Inflammatory macrophage (primary cell): ENCODE results near the gene PLEKHN1.
"Not testable (repeated sequence)": the region's sequence is repeated elsewhere in the genome, so short reads cannot be mapped to it uniquely, and the experiment has no call there.

Source experiments
- DNase-seq, 2 donors: peaks; one replicate each; pipeline ENCODE4 v3.0.0-alpha.2; 2020 to 2022

Gene PLEKHN1

DNA sequence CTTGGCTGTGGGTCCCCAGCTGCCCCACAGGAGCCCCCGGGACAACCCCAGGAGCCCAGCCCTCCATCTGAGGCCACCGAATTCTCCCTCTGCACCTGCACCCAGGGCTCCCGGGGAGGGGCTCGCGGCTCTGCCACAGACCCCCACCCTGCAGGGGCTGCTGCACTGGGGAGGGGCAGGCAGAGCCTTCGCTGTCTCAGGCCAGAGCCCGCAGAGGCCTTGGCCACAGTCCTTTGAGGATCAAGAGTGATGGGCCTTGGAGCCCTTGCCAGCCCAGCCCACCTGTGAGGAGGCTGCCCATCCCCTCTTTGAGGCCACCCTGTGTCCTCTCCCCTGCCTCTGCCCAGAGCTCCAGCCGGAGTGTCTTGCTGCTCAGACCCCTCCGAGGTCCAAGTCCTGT, 9.1 kb downstream of the PLEKHN1 start:
- no peak for DNase-seq

GRCh38 chr1:975896-976683, 9.8 kb downstream of the PLEKHN1 start:
- DNase-seq: peak; percentile 51 to 64

GRCh38 chr1:976791-977190, 10.5 kb downstream of the PLEKHN1 start:
- not testable (repeated sequence) for DNase-seq

DNA sequence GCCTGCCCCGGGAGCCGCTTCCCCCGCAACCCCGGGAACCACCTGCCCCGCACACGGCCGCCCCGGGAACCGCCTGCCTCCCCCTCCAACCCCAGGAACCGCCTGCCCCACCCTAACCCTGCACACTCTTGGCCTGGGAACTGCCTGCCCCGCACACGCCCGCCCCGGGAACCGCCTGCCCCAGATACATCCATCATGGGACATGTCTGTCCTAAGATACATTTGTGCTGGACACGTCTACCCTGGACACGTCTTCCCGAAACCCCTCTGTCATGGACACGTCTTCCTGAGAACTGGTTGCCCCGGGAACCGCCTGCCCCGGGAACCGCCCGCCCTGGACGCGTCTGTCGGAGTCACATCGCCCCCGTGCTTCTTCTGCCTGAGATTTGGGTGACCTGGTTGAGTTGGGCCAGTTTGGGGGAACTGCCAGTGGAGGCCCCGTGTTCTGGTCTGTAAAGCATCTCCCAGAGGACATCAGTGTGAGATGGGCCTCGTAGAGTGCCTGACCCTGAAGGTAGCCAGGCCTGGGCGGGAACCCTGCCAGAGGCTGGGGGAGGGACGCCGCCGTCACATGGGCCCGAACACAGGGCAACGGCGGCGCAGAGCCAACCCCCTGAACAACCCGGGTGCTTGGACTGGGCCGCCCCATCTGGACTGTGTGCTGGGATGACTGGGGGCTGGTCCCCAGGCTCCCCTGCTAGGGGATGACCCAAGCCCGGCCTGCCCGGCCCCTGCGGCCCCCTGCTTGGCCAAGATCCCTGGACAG, 12.0 kb downstream of the PLEKHN1 start:
- DNase-seq: no peak

- no peak for DNase-seq
Observed at GRCh38 chr1:978835-979743, 12.8 kb downstream of the PLEKHN1 start.

- DNase-seq: no peak
Observed at GRCh38 chr1:979744-980072, 13.4 kb downstream of the PLEKHN1 start.

- DNase-seq: no peak
Observed at GRCh38 chr1:980137-980571, 13.9 kb downstream of the PLEKHN1 start.

GRCh38 chr1:980602-981395, 14.5 kb downstream of the PLEKHN1 start:
- DNase-seq: no peak

- DNase-seq: no peak
Observed at GRCh38 chr1:981491-981954, 15.2 kb downstream of the PLEKHN1 start.

DNA sequence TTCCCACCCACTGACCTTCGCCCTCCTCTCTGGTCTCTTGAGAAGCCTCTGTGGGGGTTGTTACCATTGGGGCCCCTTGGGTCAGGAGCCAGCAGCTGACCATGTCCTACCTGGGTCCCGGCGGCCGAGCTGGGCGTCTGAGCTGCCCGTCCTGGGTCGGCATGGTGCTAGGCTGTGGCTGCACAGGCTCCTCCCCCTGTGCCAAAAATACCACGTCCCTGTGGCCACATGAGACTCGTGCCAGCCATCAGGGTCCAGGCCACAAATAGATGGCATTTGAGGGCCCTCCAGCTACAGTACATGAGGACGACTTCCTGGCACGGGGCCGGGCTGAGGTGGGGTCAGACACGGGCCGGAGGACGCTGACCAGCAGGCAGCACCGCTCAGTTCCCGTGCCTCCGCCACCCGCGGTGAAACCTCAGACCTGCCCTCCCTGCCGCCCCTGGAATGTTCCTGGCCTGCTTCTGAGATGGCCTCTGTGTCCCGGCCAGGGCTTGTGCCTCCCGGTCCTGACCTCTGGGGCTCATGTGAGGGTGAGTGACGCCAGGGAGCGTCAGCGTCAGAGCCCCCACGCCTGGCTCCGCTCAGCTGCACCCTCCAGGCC, 15.8 kb downstream of the PLEKHN1 start, which contains the start of gene PERM1:
TSS of gene PERM1 (minus strand) at position 139 of the 604 bp plus-strand sequence. CDS start 1,064 bp downstream, outside the sequence.
- no peak for DNase-seq

DNA sequence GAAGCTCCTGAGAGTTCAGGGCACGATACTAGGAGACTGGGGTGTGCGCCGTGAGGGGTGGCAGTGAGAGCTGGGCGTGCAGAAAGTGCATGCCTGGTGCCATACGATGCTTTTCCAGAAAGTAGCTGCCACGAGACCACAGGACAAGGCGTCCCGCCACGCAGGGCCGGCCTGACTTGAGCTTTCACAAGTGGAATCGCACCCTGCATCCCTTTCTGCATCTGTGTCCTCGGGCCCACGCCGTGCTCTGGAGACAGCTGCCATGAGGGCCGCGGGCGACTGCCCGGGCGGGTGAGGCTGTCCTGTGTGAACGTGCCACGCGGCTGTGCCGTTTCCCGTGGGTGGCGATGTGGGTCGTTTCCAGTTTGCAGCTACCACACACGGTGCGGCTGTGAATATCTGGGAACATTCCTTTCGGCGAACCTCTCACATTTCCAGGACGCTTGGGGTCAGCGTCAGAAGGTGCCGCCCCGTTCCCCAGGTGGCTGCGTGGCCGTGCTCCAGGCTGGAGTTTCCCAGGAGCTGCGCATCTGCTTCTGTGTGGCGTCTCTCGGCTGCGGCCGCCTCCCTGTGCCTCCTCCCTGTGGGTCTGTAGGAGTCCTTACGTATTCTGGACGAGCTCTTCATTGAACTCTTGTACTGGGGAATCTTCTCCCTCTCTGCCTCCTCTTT, 16.6 kb downstream of the PLEKHN1 start:
- DNase-seq: no peak

DNA sequence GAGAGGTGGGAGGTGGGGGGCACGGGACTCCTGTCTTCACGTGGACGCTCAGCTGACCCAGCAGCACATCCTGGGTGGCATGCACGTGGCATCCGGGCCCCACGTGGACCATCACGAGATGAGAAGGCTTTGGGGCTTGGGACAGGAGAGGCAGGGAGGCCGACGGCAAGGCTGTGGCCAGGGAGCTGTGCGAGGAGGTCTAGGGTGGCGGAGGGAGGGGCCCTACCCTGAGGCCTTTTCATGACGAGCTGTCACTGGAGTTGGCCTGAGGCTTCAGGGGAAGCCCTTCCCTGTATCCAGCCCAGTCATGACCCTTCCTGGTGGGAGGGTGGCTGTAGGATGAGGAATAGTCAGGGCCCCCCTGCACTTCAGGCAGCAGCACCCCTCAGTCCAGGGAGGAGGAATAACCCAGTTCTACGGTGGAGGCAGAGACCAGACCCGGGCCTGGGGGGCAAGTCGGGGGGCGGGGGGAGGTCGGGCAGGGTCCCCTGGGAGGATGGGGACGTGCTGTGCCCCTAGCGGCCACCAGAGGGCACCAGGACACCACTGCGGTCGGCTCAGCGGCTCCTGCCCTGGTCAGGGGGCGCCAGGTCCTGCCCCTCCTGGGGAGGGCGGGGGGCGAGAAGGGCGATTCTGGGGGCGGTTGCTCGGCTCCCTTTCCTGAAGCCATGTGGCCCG, 17.7 kb downstream of the PLEKHN1 start:
- DNase-seq: no peak

- no peak for DNase-seq
Observed at GRCh38 chr1:984476-984814, 18.2 kb downstream of the PLEKHN1 start.

DNA sequence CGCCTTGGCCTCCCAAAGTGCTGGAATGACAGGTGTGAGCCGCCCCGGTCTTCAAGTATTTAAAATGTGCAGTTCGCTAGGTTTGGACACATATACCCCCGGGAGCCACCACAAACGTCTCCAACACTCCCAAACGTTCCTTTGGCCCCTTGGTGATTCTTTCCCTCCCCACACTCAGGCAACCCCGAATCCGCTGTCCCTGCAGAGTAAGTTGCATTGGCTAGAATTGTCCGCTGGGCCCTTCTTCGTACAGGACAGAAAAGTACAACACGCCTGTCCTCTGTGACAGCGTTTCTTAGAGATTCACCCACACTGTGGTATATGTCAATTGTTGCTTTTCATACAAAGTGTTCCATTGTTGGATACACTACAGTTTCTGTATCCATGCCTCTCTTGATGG, 18.8 kb downstream of the PLEKHN1 start:
- no peak for DNase-seq

GRCh38 chr1:988061-988460, 21.8 kb downstream of the PLEKHN1 start:
- DNase-seq: not testable (repeated sequence)

DNA sequence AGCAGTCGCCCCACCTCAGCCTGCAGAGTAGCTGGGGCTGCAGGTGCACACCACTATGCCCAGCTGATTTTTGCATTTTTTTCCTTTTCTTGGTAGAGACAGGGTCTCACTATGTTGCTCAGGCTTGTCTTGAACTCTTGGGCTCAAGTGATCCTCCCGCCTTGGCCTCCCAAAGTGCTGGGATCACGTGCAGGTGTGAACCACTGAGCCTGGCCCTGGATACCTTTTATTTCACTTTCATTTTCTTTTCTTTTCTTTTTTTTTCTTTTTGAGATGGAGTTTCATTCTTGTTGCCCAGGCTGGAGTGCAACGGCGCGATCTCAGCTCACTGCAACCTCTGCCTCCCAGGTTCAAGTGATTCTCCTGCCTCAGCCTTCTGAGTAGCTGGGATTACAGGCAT, 25.0 kb downstream of the PLEKHN1 start:
- not testable (repeated sequence) for DNase-seq

DNA sequence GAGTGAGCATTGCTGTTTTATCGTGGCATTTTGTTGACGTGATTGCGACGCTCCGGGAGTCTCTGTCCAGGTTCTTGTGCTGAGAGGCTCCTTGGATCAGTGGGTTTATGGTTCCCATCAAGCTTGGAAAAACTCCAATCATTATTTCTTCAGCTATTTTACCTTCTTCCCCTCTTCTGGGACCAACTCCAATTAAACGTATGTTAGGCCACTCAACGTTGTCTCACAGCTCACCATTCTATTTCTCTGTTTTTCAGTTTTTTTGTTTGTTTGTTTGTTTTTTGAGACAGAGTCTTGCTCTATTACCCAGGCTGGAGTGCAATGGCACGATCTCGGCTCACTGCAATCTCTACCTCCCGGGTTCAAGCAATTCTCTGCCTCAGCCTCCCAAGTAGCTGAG, 25.6 kb downstream of the PLEKHN1 start:
- no peak for DNase-seq

- DNase-seq: no peak
Observed at GRCh38 chr1:992362-992761, 26.1 kb downstream of the PLEKHN1 start.

DNA sequence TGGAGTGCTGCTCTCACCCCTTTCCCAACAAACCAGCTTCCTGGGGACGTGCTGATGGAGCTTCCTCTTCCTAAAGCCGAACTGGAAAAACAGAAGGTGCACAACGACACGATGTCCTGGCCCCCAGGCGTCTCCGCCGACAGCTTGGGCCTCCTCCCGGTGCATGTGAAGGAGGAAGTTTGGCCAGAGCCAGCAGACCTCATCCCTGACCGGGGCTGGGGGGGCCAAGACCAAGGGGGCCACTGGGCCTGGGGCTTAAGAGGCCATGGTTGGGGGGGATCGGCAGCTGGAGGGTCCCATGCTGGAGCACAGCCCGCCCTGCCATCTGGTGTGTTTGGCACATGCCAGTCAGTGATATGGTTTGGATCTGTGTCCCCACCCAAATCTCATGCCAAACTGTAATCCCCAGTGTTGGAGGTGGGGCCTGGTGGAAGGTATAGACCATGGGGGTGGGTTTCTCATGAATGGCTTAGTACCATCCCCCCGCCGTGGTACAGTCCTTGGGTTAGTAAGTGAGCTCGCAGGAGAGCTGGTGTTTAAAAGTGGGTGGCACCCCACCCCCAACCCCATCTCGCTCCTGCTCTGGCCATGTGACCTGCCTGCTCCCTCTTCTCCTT, 27.2 kb downstream of the PLEKHN1 start:
- no peak for DNase-seq

DNA sequence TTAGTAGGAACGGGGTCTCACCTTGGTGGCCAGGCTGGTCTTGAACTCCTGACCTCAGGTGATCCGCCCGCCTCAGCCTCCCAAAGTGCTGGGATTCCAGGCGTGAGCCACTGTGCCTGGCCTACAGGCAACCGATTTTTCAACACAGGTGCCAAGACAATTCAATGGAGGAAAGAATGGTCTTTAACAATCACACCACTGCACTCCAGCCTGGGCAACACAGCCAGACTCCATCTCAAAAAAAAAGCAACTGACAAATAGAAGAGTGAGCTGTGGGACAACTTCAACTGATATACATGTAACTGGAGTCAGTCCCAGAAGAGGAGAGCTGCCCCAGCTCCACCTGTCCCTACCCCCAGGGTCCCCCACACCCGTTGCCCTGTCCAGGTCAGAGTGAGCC, 28.3 kb downstream of the PLEKHN1 start:
- not testable (repeated sequence) for DNase-seq
